Naive thymus-derived CD4-positive, alpha-beta T cell (primary cell): ENCODE measurements around the gene AREG. TPM values are rescaled to one million over a fixed set of nuclear protein-coding genes. Genes with fewer than 3 reads are reported as not detected.
A peak's percentile ranks its signal among the peaks of the same experiment; 100 is the strongest.

Experiments
- ATAC-seq: fragments of 150-1000 bp; cut with Tn5 transposase; 2 replicates; pipeline ENCODE4 v1.10.0; 2021; ENCODE audit warnings: mild to moderate bottlenecking, moderate library complexity
- CTCF ChIA-PET: fragments of 350-600 bp; sonication (Branson Sonifier 250); formaldehyde crosslinking; loops from one replicate; lab custom pipeline; 2021; ENCODE audit warnings: antibody characterized with exemption; lab: Charles Lee
- POLR2A ChIA-PET: fragments of 350-600 bp; sonication (Branson Sonifier 250); formaldehyde crosslinking; loops from one replicate; lab custom pipeline; 2021; ENCODE audit warnings: antibody characterized with exemption, inconsistent platforms; lab: Charles Lee
- DNase-seq, 9 donors: peaks; one replicate each; pipeline versions ENCODE4 v3.0.0 to v3.0.0-alpha.2; 2020 to 2022; ENCODE audit warnings: mixed read lengths in 1 of 9
- H3K27ac ChIP-seq: one replicate; pipeline ENCODE4 v1.7.0; 2013; ENCODE audit warnings: mild to moderate bottlenecking, low read depth, low read length, moderate library complexity
- H3K27me3 ChIP-seq, 2 donors: one replicate each; pipeline ENCODE4 v1.7.0; 2013; ENCODE audit warnings: low read length in 2 of 2, mild to moderate bottlenecking in 2 of 2, moderate library complexity in 2 of 2; ENCODE audit not compliant: control insufficient read depth in 2 of 2, insufficient read depth in 2 of 2
- H3K36me3 ChIP-seq, 3 experiments: 1 replicate in 2 of 3; 2 replicates in 1 of 3; pipeline ENCODE4 v1.7.0; 2013; ENCODE audit warnings: low read length in 3 of 3, mild to moderate bottlenecking in 3 of 3, moderate library complexity in 1 of 3; ENCODE audit not compliant: insufficient read depth in 3 of 3, control insufficient read depth in 2 of 3
- H3K4me1 ChIP-seq, 2 donors: one replicate each; pipeline ENCODE4 v1.7.0; 2013; ENCODE audit warnings: low read length in 2 of 2, mild to moderate bottlenecking in 2 of 2, moderate library complexity in 1 of 2; ENCODE audit not compliant: control insufficient read depth in 2 of 2, insufficient read depth in 2 of 2
- H3K4me3 ChIP-seq: 2 replicates; pipeline ENCODE4 v1.7.0; 2013; ENCODE audit warnings: mild to moderate bottlenecking, low read length
- H3K9me3 ChIP-seq, 3 experiments: 1 replicate in 2 of 3; 2 replicates in 1 of 3; pipeline ENCODE4 v1.7.0; 2013; ENCODE audit warnings: low read length in 3 of 3; ENCODE audit not compliant: control insufficient read depth in 2 of 3
- H3K27ac Mint-ChIP-seq, 9 donors: one replicate each; pipeline ENCODE4 v1.8.0; 2020 to 2022; ENCODE audit warnings: mixed read lengths in 9 of 9, mild to moderate bottlenecking in 8 of 9, moderate library complexity in 5 of 9, inconsistent platforms in 2 of 9
- H3K27me3 Mint-ChIP-seq, 5 donors: one replicate each; pipeline ENCODE4 v1.8.0; 2021 to 2022; ENCODE audit warnings: mixed read lengths in 5 of 5, mild to moderate bottlenecking in 1 of 5
- H3K36me3 Mint-ChIP-seq, 5 donors: one replicate each; pipeline ENCODE4 v1.8.0; 2020 to 2022; ENCODE audit warnings: mixed read lengths in 5 of 5, mild to moderate bottlenecking in 3 of 5, inconsistent platforms in 1 of 5
- H3K4me1 Mint-ChIP-seq, 7 donors: one replicate each; pipeline ENCODE4 v1.8.0; 2020 to 2022; ENCODE audit warnings: mixed read lengths in 7 of 7, mild to moderate bottlenecking in 3 of 7, inconsistent platforms in 1 of 7
- H3K4me3 Mint-ChIP-seq, 10 donors: one replicate each; pipeline ENCODE4 v1.8.0; 2020 to 2022; ENCODE audit warnings: mild to moderate bottlenecking in 10 of 10, mixed read lengths in 10 of 10, moderate library complexity in 6 of 10, inconsistent platforms in 2 of 10
- H3K9me3 Mint-ChIP-seq, 11 donors: one replicate each; pipeline ENCODE4 v1.8.0; 2020 to 2022; ENCODE audit warnings: mixed read lengths in 11 of 11, mild to moderate bottlenecking in 4 of 11, inconsistent platforms in 1 of 11, moderate library complexity in 1 of 11
- intact Hi-C, 2 donors: fragments of 100-400 bp; cut with micrococcal nuclease; formaldehyde crosslinking; loops; one replicate each; pipeline ENCODE4 v1.15.1; 2023
- polyA plus RNA-seq, 2 donors: library from polyadenylated mRNA; unstranded; fragments of 300-500 nt; fragmentation: Illumina TruSeq; gene quantifications; one replicate each; pipeline ENCODE4 v1.2.3, GENCODE V29; 2021
- total RNA-seq, 6 experiments: library from RNA in 5 of 6; stranded (reverse) in 5 of 6; gene quantifications; 1 replicate in 5 of 6; 2 replicates in 1 of 6; pipeline ENCODE4 v1.2.3 and lab custom pipeline; 2021 to 2026

The AREG gene
- total and polyA plus RNA-seq, 7 experiments from 2014 or later: 0.36 to 30.5 (median 3.6) TPM; not detected in 1

- no peaks in the 10 kb centered on the region for H3K9me3 ChIP-seq
- intact Hi-C loops: no loop called here
- no peaks in the 10 kb centered on the region for H3K4me1 Mint-ChIP-seq
- DNase-seq (no peak), ATAC-seq (no peak)
- ChIA-PET POLR2A (no interaction called here), CTCF (no interaction called here)
- H3K36me3 ChIP-seq: no peaks in the 10 kb centered on the region
- H3K27ac ChIP-seq: no peak overlapping the region
- H3K4me1 ChIP-seq: no peaks in the 10 kb centered on the region
- H3K4me3 Mint-ChIP-seq: no peak overlapping the region
- no peak overlapping the region for H3K27ac Mint-ChIP-seq
- H3K27me3 Mint-ChIP-seq: peaks cover 0 to 14% (median 4%) of the 10 kb centered on the region in 5 donors
- H3K36me3 Mint-ChIP-seq: no peaks in the 10 kb centered on the region
- no peaks in the 10 kb centered on the region for H3K27me3 ChIP-seq
- no peak overlapping the region for H3K4me3 ChIP-seq
- no peaks in the 10 kb centered on the region for H3K9me3 Mint-ChIP-seq
Measured at GRCh38 chr4:74438661-74439060, 6.3 kb upstream of the AREG start.

GRCh38 chr4:74439952-74440351 is 5.0 kb upstream of the AREG start:
- Mint-ChIP-seq H3K4me3 (no peak overlapping the region), H3K9me3 (no peaks in the 10 kb centered on the region), H3K4me1 (peaks cover 0 to 10% (median 8%) of the 10 kb centered on the region in 7 donors), H3K27ac (no peak overlapping the region), H3K36me3 (no peaks in the 10 kb centered on the region), H3K27me3 (peaks cover 0 to 5% (median 0%) of the 10 kb centered on the region in 5 donors)
- Histone ChIP-seq H3K4me1 (peaks cover 0 to 6% of the 10 kb centered on the region in 2 donors), H3K27me3 (no peaks in the 10 kb centered on the region), H3K27ac (no peak overlapping the region), H3K4me3 (no peak overlapping the region), H3K9me3 (no peaks in the 10 kb centered on the region), H3K36me3 (no peaks in the 10 kb centered on the region)
- CTCF ChIA-PET: no interaction called here
- ATAC-seq (no peak), DNase-seq (no peak)
- intact Hi-C loops: loop anchor here (10.0 kb wide), 2 partner anchors 1075 to 1235 kb away; partner anchors contain the start of genes G3BP2 (in 1 of the 2), RCHY1 (in 1 of the 2) and THAP6 (in 1 of the 2)
- POLR2A ChIA-PET: interaction anchor here (1.2 kb wide), 1 partner anchor 41 kb away, joined by 3 read pairs; no protein-coding TSS in a partner anchor

GRCh38 chr4:74440356-74440755 is 4.6 kb upstream of the AREG start:
- H3K27ac ChIP-seq: no peak overlapping the region
- H3K27me3 ChIP-seq: no peaks in the 10 kb centered on the region
- H3K36me3 ChIP-seq: no peaks in the 10 kb centered on the region
- H3K9me3 ChIP-seq: no peaks in the 10 kb centered on the region
- H3K27ac Mint-ChIP-seq: no peak overlapping the region
- ChIA-PET CTCF (no interaction called here), POLR2A (interaction anchor here (1.2 kb wide), 1 partner anchor 42 kb away, joined by 3 read pairs; no protein-coding TSS in a partner anchor)
- no peak overlapping the region for H3K4me3 ChIP-seq
- peaks cover 2 to 12% (median 10%) of the 10 kb centered on the region in 7 donors for H3K4me1 Mint-ChIP-seq
- H3K27me3 Mint-ChIP-seq: peaks cover 0 to 2% (median under 1%) of the 10 kb centered on the region in 5 donors
- peaks cover 0 to 6% of the 10 kb centered on the region in 2 donors for H3K4me1 ChIP-seq
- intact Hi-C loops: loop anchor here (10.0 kb wide), 2 partner anchors 1074 to 1234 kb away; partner anchors contain the start of genes G3BP2 (in 1 of the 2), RCHY1 (in 1 of the 2) and THAP6 (in 1 of the 2)
- no peak overlapping the region for H3K4me3 Mint-ChIP-seq
- H3K36me3 Mint-ChIP-seq: no peaks in the 10 kb centered on the region
- H3K9me3 Mint-ChIP-seq: no peaks in the 10 kb centered on the region
- ATAC-seq (no peak), DNase-seq (no peak)

GRCh38 chr4:74441744-74442143 is 3.2 kb upstream of the AREG start:
- no peak overlapping the region for H3K27ac ChIP-seq
- H3K9me3 ChIP-seq: no peaks in the 10 kb centered on the region
- no peak overlapping the region for H3K4me3 ChIP-seq
- no peaks in the 10 kb centered on the region for H3K36me3 ChIP-seq
- Mint-ChIP-seq H3K4me3 (no peak overlapping the region), H3K9me3 (no peaks in the 10 kb centered on the region), H3K27me3 (peaks cover 0 to 7% (median 0%) of the 10 kb centered on the region in 5 donors), H3K27ac (no peak overlapping the region), H3K36me3 (no peaks in the 10 kb centered on the region), H3K4me1 (peaks cover 4 to 15% (median 14%) of the 10 kb centered on the region in 7 donors)
- H3K27me3 ChIP-seq: no peaks in the 10 kb centered on the region
- ATAC-seq (no peak), DNase-seq (no peak)
- peaks cover 0 to 6% of the 10 kb centered on the region in 2 donors for H3K4me1 ChIP-seq
- intact Hi-C loops: loop anchor here (10.0 kb wide), 2 partner anchors 1073 to 1233 kb away; partner anchors contain the start of genes G3BP2 (in 1 of the 2), RCHY1 (in 1 of the 2) and THAP6 (in 1 of the 2)
- CTCF ChIA-PET: no interaction called here
- POLR2A ChIA-PET: no interaction called here

- CTCF ChIA-PET: interaction anchor here (1.0 to 1.3 kb wide), 2 partner anchors 68 to 69 kb away, joined by 3 read pairs; no protein-coding TSS in a partner anchor
- H3K4me3 Mint-ChIP-seq: peak overlapping the region in 5 of 10 donors; percentile 16 to 33 (median 16)
- peaks cover 0 to 9% (median 0%) of the 10 kb centered on the region in 5 donors for H3K36me3 Mint-ChIP-seq
Measured at GRCh38 chr4:74446193-74446868, 1.4 kb downstream of the AREG start.

GRCh38 chr4:74446896-74447295 is 2.0 kb downstream of the AREG start:
- no peak for DNase-seq
- Mint-ChIP-seq H3K4me3 (no peak overlapping the region), H3K27me3 (peaks cover 0 to 13% (median 0%) of the 10 kb centered on the region in 5 donors), H3K9me3 (no peaks in the 10 kb centered on the region), H3K4me1 (peaks cover 4 to 15% (median 14%) of the 10 kb centered on the region in 7 donors), H3K36me3 (peaks cover 0 to 10% (median 0%) of the 10 kb centered on the region in 5 donors), H3K27ac (peak overlapping the region in 3 of 9 donors; percentile 6 to 62 (median 38))
- POLR2A ChIA-PET: interaction anchor here (2.5 kb wide), 1 partner anchor 49 kb away, joined by 14 read pairs; no protein-coding TSS in a partner anchor
- H3K27ac ChIP-seq: no peak overlapping the region
- intact Hi-C loops: loop anchor here (5.0 to 10.0 kb wide), 4 partner anchors 1065 to 1700 kb away; partner anchors contain the start of genes RCHY1 (in 2 of the 2), THAP6 (in 2 of the 2), G3BP2 (in 1 of the 2) and NUP54 (in 1 of the 2)
- CTCF ChIA-PET: interaction anchor here (1.0 to 1.3 kb wide), 2 partner anchors 69 to 70 kb away, joined by 3 read pairs; no protein-coding TSS in a partner anchor
- no peak for ATAC-seq
- H3K36me3 ChIP-seq: no peaks in the 10 kb centered on the region
- peaks cover 0 to 6% of the 10 kb centered on the region in 2 donors for H3K4me1 ChIP-seq
- H3K27me3 ChIP-seq: no peaks in the 10 kb centered on the region
- no peaks in the 10 kb centered on the region for H3K9me3 ChIP-seq
- H3K4me3 ChIP-seq: no peak overlapping the region

More at GRCh38 chr4:74446193-74446868, 1.4 kb downstream of the AREG start:
- Mint-ChIP-seq H3K9me3 (no peaks in the 10 kb centered on the region), H3K4me1 (peaks cover 4 to 15% (median 14%) of the 10 kb centered on the region in 7 donors), H3K27me3 (peaks cover 0 to 13% (median 0%) of the 10 kb centered on the region in 5 donors), H3K27ac (peak overlapping the region in 4 of 9 donors; percentile 6 to 62 (median 24))
- ATAC-seq: no peak
- Histone ChIP-seq H3K9me3 (no peaks in the 10 kb centered on the region), H3K36me3 (no peaks in the 10 kb centered on the region), H3K4me1 (peaks cover 0 to 6% of the 10 kb centered on the region in 2 donors), H3K27me3 (no peaks in the 10 kb centered on the region), H3K27ac (no peak overlapping the region), H3K4me3 (no peak overlapping the region)
- intact Hi-C loops: loop anchor here (5.0 to 10.0 kb wide), 4 partner anchors 1066 to 1701 kb away; partner anchors contain the start of genes RCHY1 (in 2 of the 2), THAP6 (in 2 of the 2), G3BP2 (in 1 of the 2) and NUP54 (in 1 of the 2)
- POLR2A ChIA-PET: interaction anchor here (2.5 kb wide), 1 partner anchor 48 kb away, joined by 14 read pairs; no protein-coding TSS in a partner anchor
- no peak for DNase-seq
